Spleen (tissue), 7 donors: Measurements from ENCODE around the gene EPHX1.

Experiments used
- CTCF ChIP-seq, 11 experiments: fragments of 200-600 bp in 7 of 11; fragments of 450-650 bp in 4 of 11; sonication (generic) in 4 of 11; IDR thresholded peaks in 8 of 11; conservative IDR thresholded peaks in 3 of 11; 1 replicate in 7 of 11; 2 replicates in 4 of 11; pipeline versions ENCODE4 v1.4.0 to v1.8.0; 2016 to 2021; ENCODE audit warnings: antibody characterized with exemption in 11 of 11, inconsistent platforms in 4 of 11, mild to moderate bottlenecking in 1 of 11
- POLR2A ChIP-seq, 3 donors: fragments of 450-650 bp; IDR thresholded peaks; one replicate each; pipeline ENCODE4 v1.5.1; 2017; ENCODE audit warnings: antibody characterized with exemption in 3 of 3, mild to moderate bottlenecking in 1 of 3
- POLR2AphosphoS5 ChIP-seq, 3 donors: sonication (generic); formaldehyde crosslinking; IDR thresholded peaks; one replicate each; pipeline ENCODE4 v1.5.1; 2017; ENCODE audit warnings: antibody characterized with exemption in 3 of 3
- donor health status: DM: no; HTN: no; CAD: no; lungs with moderate emphysema.
- donor health status: DM: no; HTN: no; CAD: no.
- donor health status: DM: no; HTN: no; CAD: no.

- TF ChIP-seq POLR2A (IDR thresholded peaks at IDR 0.05): no peak
- no peak for TF ChIP-seq CTCF (IDR thresholded peaks at IDR 0.05 in 8 of 11, conservative IDR thresholded peaks at IDR 0.05 in 3 of 11)
- TF ChIP-seq POLR2AphosphoS5 (IDR thresholded peaks at IDR 0.05): no peak
Observed at GRCh38 chr1:225820522-225821120, 10.7 kb downstream of the EPHX1 start.
